ENCODE measurements around the gene RMND5B.
"Not testable (repeated sequence)": the region's sequence is repeated elsewhere in the genome, so short reads cannot be mapped to it uniquely, and the experiment has no call there.

RMND5B gene

DNA sequence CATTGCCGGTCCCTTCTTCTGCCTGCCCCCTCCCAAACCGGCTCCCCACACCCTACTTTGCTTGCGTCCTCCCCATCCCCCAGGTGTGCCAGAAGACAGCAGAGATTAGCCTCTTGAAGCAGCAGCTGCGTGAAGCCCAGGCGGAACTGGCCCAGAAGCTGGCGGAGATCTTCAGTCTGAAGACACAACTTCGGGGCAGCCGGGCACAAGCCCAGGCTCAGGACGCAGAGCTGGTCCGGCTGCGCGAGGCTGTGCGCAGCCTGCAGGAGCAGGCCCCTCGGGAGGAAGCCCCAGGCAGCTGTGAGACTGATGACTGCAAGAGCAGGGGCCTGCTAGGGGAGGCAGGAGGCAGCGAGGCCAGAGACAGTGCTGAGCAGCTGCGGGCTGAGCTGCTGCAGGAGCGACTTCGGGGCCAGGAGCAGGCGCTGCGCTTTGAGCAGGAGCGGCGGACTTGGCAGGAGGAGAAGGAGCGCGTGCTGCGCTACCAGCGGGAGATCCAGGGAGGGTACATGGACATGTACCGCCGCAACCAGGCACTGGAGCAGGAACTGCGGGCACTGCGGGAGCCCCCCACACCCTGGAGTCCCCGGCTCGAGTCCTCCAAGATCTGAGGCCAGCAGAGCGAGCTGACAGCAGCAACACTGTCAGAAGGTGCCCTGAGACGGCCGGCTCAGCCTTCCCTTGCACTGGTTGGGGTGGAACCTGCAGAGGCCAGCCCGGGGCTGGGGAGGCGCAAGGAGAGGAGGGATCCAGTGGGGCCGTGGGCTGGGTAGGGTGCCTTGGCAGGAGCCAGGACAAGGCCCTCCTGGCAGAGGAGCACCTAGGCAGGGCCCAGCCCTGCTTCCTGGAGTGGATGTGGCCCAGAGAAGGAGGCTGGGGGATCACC lies 9.2 kb upstream of the RMND5B start:
- WGBS (ENCODE audit: insufficient coverage, insufficient read length): no CpG with 5 or more reads among the region's 38 CpGs
- no peak overlapping the region for H3K4me3 ChIP-seq (ENCODE audit: low read length)
- DNase-seq (ENCODE audit: low read depth, low spot score): no peak

DNA sequence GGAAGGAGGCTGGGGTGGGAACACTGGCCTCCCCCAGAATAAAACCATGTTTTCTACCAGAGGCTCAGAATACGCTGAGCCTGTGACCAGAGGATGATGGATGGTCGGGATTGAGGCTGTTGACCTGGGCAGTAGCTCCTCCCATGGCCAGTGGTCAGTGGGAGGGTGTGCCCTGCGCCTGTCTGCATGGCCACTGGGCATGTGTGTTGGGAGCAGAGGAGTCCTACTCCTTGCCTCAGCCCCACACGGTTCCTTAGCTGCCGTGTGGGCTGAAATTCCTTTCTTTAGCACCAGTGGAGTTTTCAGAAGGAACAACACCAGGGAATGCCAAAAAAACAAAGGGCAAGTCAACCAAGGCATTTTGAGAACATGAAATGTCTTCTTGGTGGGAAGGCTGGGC lies 8.5 kb upstream of the RMND5B start:
- WGBS (ENCODE audit: insufficient coverage, insufficient read length): no CpG with 5 or more reads among the region's 5 CpGs
- Histone ChIP-seq H3K27me3 (ENCODE audit: control insufficient read depth, insufficient read depth, low read length) (no peaks in the 10 kb centered on the region), H3K27ac (ENCODE audit: low read length) (no peak overlapping the region), H3K9me3 (ENCODE audit: control insufficient read depth, insufficient read depth, low read length) (no peaks in the 10 kb centered on the region), H3K36me3 (ENCODE audit: control insufficient read depth, insufficient read depth, low read length) (peaks cover 22% of the 10 kb centered on the region), H3K4me1 (ENCODE audit: control insufficient read depth, insufficient read depth, low read length) (peaks cover 14% of the 10 kb centered on the region), H3K4me3 (ENCODE audit: low read length) (no peak overlapping the region)
- no peak for DNase-seq (ENCODE audit: low read depth, low spot score)

More for the DNA sequence above, 9.2 kb upstream of the RMND5B start:
- H3K9me3 ChIP-seq (ENCODE audit: control insufficient read depth, insufficient read depth, low read length): no peaks in the 10 kb centered on the region
- no peak overlapping the region for H3K27ac ChIP-seq (ENCODE audit: low read length)
- peaks cover 14% of the 10 kb centered on the region for H3K4me1 ChIP-seq (ENCODE audit: control insufficient read depth, insufficient read depth, low read length)
- H3K36me3 ChIP-seq (ENCODE audit: control insufficient read depth, insufficient read depth, low read length): peaks cover 22% of the 10 kb centered on the region
- H3K27me3 ChIP-seq (ENCODE audit: control insufficient read depth, insufficient read depth, low read length): no peaks in the 10 kb centered on the region

DNA sequence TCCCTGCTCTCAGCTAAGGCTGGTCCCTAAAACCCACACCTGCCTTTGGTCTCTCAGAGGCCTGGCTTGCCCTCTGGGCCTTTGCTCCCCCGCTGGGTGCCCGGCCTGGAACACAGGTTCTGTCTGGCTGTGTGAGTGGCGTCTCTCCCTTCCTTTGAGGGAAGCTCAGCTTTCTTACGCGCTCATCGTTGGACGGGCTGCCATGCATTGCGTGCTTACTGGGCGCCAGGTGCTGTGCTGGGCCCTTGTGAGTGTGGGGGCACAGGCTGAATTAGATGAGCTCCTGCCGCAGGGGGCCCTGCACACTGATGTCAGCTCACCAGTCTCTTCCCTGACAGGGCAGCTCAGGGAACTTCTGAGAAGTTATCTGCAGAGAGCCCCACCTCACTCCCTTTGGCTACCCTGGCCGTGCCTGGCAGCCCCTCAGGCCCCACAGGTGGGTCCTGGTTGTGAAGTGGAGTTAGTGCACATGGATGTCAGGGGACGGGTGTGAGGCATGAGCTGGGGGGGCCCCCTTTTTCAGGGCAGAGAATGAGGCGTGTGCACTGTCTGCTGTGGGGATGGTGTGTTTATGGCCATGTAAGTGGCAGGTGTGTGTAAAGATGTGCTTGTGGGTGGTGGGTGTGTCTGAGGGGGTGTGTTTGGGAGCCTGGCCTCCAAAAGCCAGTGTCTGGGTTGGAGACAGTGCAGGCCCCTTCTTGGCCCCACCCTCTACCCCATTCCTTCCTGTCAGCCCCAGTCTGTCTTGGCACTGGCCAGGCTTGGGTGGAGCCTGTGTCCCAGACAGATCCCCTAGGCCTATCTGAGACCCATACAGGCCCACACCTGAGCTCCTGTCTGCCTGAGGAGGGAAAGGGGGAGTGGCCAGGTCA lies 7.5 kb upstream of the RMND5B start:
- Histone ChIP-seq H3K27ac (ENCODE audit: low read length) (no peak overlapping the region), H3K27me3 (ENCODE audit: control insufficient read depth, insufficient read depth, low read length) (no peaks in the 10 kb centered on the region), H3K36me3 (ENCODE audit: control insufficient read depth, insufficient read depth, low read length) (peaks cover 22% of the 10 kb centered on the region), H3K4me1 (ENCODE audit: control insufficient read depth, insufficient read depth, low read length) (peaks cover 12% of the 10 kb centered on the region), H3K4me3 (ENCODE audit: low read length) (no peak overlapping the region), H3K9me3 (ENCODE audit: control insufficient read depth, insufficient read depth, low read length) (no peaks in the 10 kb centered on the region)
- DNase-seq (ENCODE audit: low read depth, low spot score): no peak
- WGBS (ENCODE audit: insufficient coverage, insufficient read length): no CpG with 5 or more reads among the region's 13 CpGs

DNA sequence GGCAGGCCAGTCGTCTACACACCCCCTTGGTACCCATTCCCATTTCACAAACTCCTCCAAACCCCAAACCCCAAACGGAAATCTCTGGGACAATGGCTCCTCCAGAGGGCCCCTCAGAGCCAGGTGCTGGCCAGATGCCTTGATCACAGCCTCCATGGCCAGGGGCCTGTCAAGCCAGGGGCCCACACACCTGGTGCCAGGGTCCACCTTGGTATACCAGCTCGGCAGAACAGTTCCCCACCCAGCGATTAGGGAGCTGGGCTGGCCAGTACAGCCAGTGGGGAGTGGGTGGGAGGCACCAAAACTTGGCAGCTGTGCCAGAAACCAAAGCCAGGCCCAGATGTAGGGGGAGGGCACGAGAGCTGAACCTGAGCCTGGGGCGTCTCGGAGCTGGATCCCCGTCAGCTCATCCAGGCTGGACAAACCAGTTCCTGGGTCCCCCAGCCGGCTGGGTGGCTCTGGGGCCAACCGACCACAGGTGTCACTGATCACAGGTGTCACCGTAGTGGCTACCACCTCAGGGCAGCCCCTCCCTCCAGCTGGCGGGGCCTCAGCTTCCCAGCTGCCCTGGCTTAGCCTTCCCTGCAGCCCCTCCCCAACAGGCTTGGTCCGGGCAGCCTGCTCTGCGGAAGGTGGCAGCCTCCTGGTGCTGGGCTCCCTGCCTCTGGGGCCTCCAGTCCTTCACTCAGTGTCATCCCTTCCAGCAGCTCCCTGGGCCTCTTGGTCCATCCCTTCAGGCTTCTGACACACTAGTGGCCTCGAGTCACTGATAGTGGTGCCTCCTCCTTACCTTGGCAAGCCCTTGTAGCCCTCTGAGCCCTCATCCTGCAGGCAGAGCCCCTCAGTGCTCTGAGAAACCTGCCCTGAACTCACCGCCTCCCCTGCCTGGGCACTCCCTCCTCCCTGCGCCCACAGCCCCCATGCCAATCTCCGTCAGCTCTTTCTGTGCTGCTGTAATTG lies 6.6 kb upstream of the RMND5B start:
- WGBS (ENCODE audit: insufficient coverage, insufficient read length): no CpG with 5 or more reads among the region's 18 CpGs
- H3K36me3 ChIP-seq (ENCODE audit: control insufficient read depth, insufficient read depth, low read length): peaks cover 22% of the 10 kb centered on the region

DNA sequence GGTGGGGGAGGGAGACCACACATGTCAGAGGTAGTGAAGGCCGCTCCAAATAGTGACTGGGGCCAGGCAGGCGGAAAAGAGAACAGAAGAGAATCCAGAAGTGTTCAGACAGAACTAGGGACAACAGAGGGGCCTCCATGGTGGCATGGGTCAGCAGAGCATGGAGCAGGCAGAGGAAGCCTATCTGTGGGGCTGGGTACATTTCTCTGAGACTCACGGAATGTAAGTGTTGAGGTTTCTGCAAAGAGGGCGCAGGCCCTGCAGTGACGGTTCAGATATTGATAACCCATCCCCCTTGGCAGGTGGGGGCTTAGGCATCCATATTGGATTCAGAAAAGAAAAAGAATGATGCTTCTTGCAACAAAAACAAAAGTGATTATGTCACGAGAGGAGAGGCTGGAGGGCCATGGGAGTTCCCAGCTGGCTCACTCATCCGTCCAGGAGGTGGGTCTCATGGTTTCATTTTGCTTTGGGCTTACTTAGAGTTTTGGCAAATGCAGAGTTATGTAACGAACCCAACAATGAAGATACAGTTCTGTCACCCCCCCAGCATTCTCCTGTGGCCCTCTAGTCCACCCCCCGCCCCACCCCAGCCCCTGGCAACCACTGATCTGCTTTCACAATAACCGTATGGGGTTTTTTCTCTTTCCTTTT lies 5.4 kb upstream of the RMND5B start:
- no peak for DNase-seq (ENCODE audit: low read depth, low spot score)
- no peaks in the 10 kb centered on the region for H3K9me3 ChIP-seq (ENCODE audit: control insufficient read depth, insufficient read depth, low read length)
- H3K4me1 ChIP-seq (ENCODE audit: control insufficient read depth, insufficient read depth, low read length): peaks cover 12% of the 10 kb centered on the region
- peaks cover 17% of the 10 kb centered on the region for H3K36me3 ChIP-seq (ENCODE audit: control insufficient read depth, insufficient read depth, low read length)
- no peak overlapping the region for H3K4me3 ChIP-seq (ENCODE audit: low read length)
- H3K27me3 ChIP-seq (ENCODE audit: control insufficient read depth, insufficient read depth, low read length): no peaks in the 10 kb centered on the region
- no CpG with 5 or more reads among the region's 10 CpGs for WGBS (ENCODE audit: insufficient coverage, insufficient read length)
- peak overlapping the region; percentile 41 for H3K27ac ChIP-seq (ENCODE audit: low read length)

More for the DNA sequence above, 6.6 kb upstream of the RMND5B start:
- no peak overlapping the region for H3K4me3 ChIP-seq (ENCODE audit: low read length)
- H3K9me3 ChIP-seq (ENCODE audit: control insufficient read depth, insufficient read depth, low read length): no peaks in the 10 kb centered on the region
- no peak for DNase-seq (ENCODE audit: low read depth, low spot score)
- H3K27me3 ChIP-seq (ENCODE audit: control insufficient read depth, insufficient read depth, low read length): no peaks in the 10 kb centered on the region
- H3K4me1 ChIP-seq (ENCODE audit: control insufficient read depth, insufficient read depth, low read length): peaks cover 12% of the 10 kb centered on the region
- peak overlapping the region; percentile 41 for H3K27ac ChIP-seq (ENCODE audit: low read length)

DNA sequence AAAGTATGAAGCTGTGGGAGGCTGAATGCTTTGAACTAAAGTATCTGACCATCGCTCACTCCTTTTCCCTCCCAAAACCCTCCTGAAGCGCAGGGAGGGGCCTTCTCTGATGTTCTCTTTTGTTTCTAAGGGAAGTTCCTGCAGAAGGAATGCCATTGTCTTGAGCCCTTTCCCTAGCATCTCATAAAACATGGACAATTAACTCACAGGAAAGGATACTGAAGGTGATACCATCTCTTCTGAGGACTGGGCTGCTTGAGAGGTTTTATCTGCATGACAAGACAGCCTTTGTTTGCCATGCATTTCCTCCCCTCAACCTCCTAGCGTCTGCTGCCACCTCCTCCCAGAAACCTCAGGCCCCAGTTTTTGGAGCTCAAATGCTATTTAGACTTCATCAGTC lies 4.3 kb upstream of the RMND5B start:
- Histone ChIP-seq H3K9me3 (ENCODE audit: control insufficient read depth, insufficient read depth, low read length) (no peaks in the 10 kb centered on the region), H3K4me3 (ENCODE audit: low read length) (no peak overlapping the region), H3K27me3 (ENCODE audit: control insufficient read depth, insufficient read depth, low read length) (no peaks in the 10 kb centered on the region), H3K27ac (ENCODE audit: low read length) (no peak overlapping the region), H3K36me3 (ENCODE audit: control insufficient read depth, insufficient read depth, low read length) (peaks cover 10% of the 10 kb centered on the region), H3K4me1 (ENCODE audit: control insufficient read depth, insufficient read depth, low read length) (peaks cover 12% of the 10 kb centered on the region)
- DNase-seq (ENCODE audit: low read depth, low spot score): peak; percentile 94
- WGBS (ENCODE audit: insufficient coverage, insufficient read length): no CpG with 5 or more reads among the region's 3 CpGs

DNA sequence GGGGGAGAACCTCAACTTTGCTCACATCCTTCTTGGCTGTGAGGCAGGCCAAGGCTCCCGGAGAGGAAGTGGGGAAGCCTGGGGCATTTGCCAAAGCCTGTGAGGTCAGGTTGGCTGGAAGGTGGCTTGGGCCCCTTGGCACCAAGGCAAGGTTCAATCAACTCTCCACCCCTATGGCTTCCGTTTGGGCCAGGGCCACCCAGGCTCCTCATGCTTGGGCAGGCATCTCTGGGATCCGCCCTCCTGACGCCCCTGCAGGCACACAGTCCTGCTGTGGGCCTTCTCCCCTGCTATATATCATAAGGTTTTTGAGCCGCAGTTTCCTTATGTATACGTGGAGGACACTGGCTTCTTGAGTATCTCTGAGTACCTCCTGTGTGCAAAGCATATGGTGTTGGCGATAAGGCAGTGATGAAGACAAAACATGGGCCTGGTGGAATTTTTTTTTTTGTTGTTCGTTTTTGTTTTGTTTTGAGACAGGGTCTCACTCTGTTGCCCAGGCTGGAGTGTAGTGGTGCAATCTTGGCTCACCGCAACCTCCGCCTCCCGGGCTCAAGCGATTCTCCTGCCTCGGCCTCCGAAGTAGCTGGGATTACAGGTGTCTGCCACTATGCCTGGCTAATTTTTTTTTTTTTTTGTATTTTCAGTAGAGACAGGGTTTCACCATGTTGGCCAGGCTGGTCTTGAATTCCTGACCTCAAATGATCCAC lies 3.4 kb upstream of the RMND5B start:
- H3K27ac ChIP-seq (ENCODE audit: low read length): peak overlapping the region; percentile 31
- H3K9me3 ChIP-seq (ENCODE audit: control insufficient read depth, insufficient read depth, low read length); H3K36me3 ChIP-seq (ENCODE audit: control insufficient read depth, insufficient read depth, low read length); DNase-seq (ENCODE audit: low read depth, low spot score); H3K27me3 ChIP-seq (ENCODE audit: control insufficient read depth, insufficient read depth, low read length); H3K4me3 ChIP-seq (ENCODE audit: low read length): not testable (repeated sequence)
- no CpG with 5 or more reads among the region's 14 CpGs for WGBS (ENCODE audit: insufficient coverage, insufficient read length)
- H3K4me1 ChIP-seq (ENCODE audit: control insufficient read depth, insufficient read depth, low read length): peaks cover 12% of the 10 kb centered on the region

DNA sequence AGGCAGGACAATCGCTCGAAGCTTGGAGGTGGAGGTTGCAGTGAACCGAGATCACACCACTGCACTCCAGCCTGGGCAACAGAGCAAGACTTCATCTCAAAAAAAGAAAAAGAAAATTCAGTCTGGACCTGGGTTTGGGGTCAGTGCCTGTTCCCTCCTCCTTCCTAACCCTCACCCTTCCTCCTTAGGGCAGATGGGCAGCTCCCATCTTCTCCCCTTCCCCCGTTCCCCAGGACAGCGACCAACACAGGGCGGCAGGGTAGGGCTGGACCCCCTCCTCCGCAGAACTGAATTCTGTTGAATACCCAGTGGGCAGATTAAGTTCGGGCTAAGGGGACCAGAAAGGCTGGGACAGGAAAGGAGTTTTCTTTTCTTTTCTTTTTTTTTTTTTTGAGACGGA lies 1.5 kb upstream of the RMND5B start:
- Histone ChIP-seq H3K27me3 (ENCODE audit: control insufficient read depth, insufficient read depth, low read length) (no peaks in the 10 kb centered on the region), H3K27ac (ENCODE audit: low read length) (no peak overlapping the region), H3K9me3 (ENCODE audit: control insufficient read depth, insufficient read depth, low read length) (no peaks in the 10 kb centered on the region), H3K4me1 (ENCODE audit: control insufficient read depth, insufficient read depth, low read length) (peaks cover 10% of the 10 kb centered on the region), H3K4me3 (ENCODE audit: low read length) (no peak overlapping the region), H3K36me3 (ENCODE audit: control insufficient read depth, insufficient read depth, low read length) (no peaks in the 10 kb centered on the region; the same call in 1 of the 2 replicates)
- no CpG with 5 or more reads among the region's 9 CpGs for WGBS (ENCODE audit: insufficient coverage, insufficient read length)
- DNase-seq (ENCODE audit: low read depth, low spot score): no peak

DNA sequence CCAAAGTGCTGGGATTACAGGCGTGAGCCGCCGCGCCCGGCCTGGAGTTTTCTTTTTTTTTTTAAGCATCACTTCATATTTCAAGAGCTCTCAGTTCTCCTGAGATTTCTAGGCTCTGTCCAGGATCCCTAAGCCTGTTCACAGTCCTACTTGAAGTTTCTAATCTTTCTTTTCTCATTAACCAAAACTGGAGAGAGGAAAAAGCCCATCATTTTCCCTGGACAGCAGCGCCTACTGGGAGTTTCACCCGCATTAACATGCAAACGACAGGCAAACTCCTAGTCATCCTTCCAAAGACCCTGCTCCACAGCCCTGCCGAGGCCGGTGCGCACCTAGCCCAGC lies 609 bp upstream of the RMND5B start:
- no CpG with 5 or more reads among the region's 11 CpGs for WGBS (ENCODE audit: insufficient coverage, insufficient read length)
- not testable (repeated sequence) for H3K27ac ChIP-seq (ENCODE audit: low read length); DNase-seq (ENCODE audit: low read depth, low spot score); H3K36me3 ChIP-seq (ENCODE audit: control insufficient read depth, insufficient read depth, low read length); H3K9me3 ChIP-seq (ENCODE audit: control insufficient read depth, insufficient read depth, low read length); H3K4me1 ChIP-seq (ENCODE audit: control insufficient read depth, insufficient read depth, low read length); H3K27me3 ChIP-seq (ENCODE audit: control insufficient read depth, insufficient read depth, low read length)
- peak overlapping the region; percentile 50; the same call in 1 of the 2 replicates for H3K4me3 ChIP-seq (ENCODE audit: low read length)

Measured in iPS DF 6.9 (cell line).